Astrocyte of the spinal cord (primary cell): ENCODE measurements around the gene PEMT.

Experiments used
- DNase-seq: peaks from one replicate; pipeline ENCODE4 v3.0.0; 2011; ENCODE audit warnings: low read depth, low spot score
- H3K4me3 ChIP-seq: 2 replicates; pipeline ENCODE4 v1.5.1; 2011; ENCODE audit warnings: low read depth, mild to moderate bottlenecking, low read length, moderate library complexity
- CTCF ChIP-seq: IDR thresholded peaks from 2 replicates; pipeline ENCODE4 v1.5.1; 2012; ENCODE audit warnings: low read depth, mild to moderate bottlenecking, low read length, inconsistent platforms
- in situ Hi-C: cut with HindIII; loops from 2 replicates; pipeline ENCODE4 v1.10.0; 2017; ENCODE audit warnings: low sequenced_read_pairs

PEMT gene

GRCh38 chr17:17561408-17562145 is 29.9 kb downstream of the PEMT start:
- no peak overlapping the region for H3K4me3 ChIP-seq
- DNase-seq: no peak
- in situ Hi-C loops: no loop called here
- no peak for TF ChIP-seq CTCF

GRCh38 chr17:17560975-17561374 is 30.5 kb downstream of the PEMT start:
- no peak for DNase-seq
- in situ Hi-C loops: no loop called here
- no peak for TF ChIP-seq CTCF
- no peak overlapping the region for H3K4me3 ChIP-seq

- in situ Hi-C loops: no loop called here
- no peak for TF ChIP-seq CTCF
- DNase-seq: no peak
- no peak overlapping the region for H3K4me3 ChIP-seq
These were observed 31.3 kb downstream of the PEMT start for GRCh38 chr17:17560167-17560566.

GRCh38 chr17:17559164-17559563 is 32.3 kb downstream of the PEMT start:
- H3K4me3 ChIP-seq: no peak overlapping the region
- no peak for DNase-seq
- in situ Hi-C loops: no loop called here
- TF ChIP-seq CTCF: no peak

- in situ Hi-C loops: no loop called here
- TF ChIP-seq CTCF: no peak
- DNase-seq: no peak
- no peak overlapping the region for H3K4me3 ChIP-seq
These were observed 33.1 kb downstream of the PEMT start for GRCh38 chr17:17558431-17558830.

DNA sequence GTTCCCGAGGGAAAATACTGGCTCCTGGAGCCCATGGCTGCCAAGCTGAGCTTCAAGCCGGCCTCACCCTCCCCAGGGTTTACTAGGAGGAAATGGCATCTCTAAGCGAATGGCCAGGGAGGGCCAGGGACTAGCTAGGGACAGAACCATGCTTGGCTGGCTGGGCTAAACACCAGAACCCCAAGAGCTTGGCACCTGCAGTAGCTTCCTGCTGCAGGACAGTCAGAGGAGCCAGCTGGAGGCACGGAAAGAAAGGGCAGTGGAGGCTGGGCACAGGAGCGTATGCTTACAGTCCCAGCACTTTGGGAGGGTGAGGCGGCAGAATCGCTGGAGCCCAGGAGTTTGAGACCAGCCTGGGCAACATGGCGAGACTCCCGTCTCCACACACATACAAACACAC is 33.7 kb downstream of the PEMT start:
- no peak overlapping the region for H3K4me3 ChIP-seq
- TF ChIP-seq CTCF: no peak
- in situ Hi-C loops: no loop called here
- no peak for DNase-seq
